Upper lobe of right lung (tissue), 1 donor: ENCODE data around the gene HES3. TPM values are rescaled to one million over a fixed set of nuclear protein-coding genes. Genes with fewer than 3 reads are reported as not detected.

Experiments used
- ATAC-seq: fragments of 200-7000 bp; cut with Tn5 transposase; one replicate; pipeline ENCODE4 v1.9.1; 2020; ENCODE audit warnings: mild to moderate bottlenecking, moderate library complexity
- DNase-seq: peaks from one replicate; pipeline ENCODE4 v3.0.0-alpha.2; 2020
- H3K27ac ChIP-seq: fragments of 200-600 bp; one replicate; pipeline ENCODE4 v1.8.0; 2022
- H3K27me3 ChIP-seq: fragments of 200-600 bp; one replicate; pipeline ENCODE4 v1.8.0; 2022; ENCODE audit warnings: mild to moderate bottlenecking
- H3K36me3 ChIP-seq: fragments of 200-600 bp; one replicate; pipeline ENCODE4 v1.8.0; 2022
- H3K4me1 ChIP-seq: fragments of 200-600 bp; one replicate; pipeline ENCODE4 v1.8.0; 2022
- H3K4me3 ChIP-seq: fragments of 200-600 bp; one replicate; pipeline ENCODE4 v1.8.0; 2022; ENCODE audit warnings: mild to moderate bottlenecking
- H3K9me3 ChIP-seq: fragments of 200-600 bp; one replicate; pipeline ENCODE4 v1.8.0; 2022
- intact Hi-C: fragments of 100-400 bp; cut with DNase I; formaldehyde crosslinking; loops from one replicate; pipeline ENCODE4 v1.11.0; 2022
- total RNA-seq: library from RNA; stranded (reverse); fragmentation: NEBNext Ultra II Directional; extraction: Animal tissue kit (Norgen Biotek cat#: 25700); gene quantifications from one replicate; pipeline ENCODE4 v1.2.1, GENCODE V29; 2021
- TF ChIP-seq, protein P1 (sequence below): fragments of 200-600 bp; IDR thresholded peaks from one replicate; pipeline ENCODE4 v1.8.0; 2022; ENCODE audit warnings: antibody characterized with exemption
- donor health status: DM: no; HTN: yes; CAD: no; lungs with severe emphysema.

The HES3 gene
- total RNA-seq, 1 donor from 2014 or later = not detected

DNA sequence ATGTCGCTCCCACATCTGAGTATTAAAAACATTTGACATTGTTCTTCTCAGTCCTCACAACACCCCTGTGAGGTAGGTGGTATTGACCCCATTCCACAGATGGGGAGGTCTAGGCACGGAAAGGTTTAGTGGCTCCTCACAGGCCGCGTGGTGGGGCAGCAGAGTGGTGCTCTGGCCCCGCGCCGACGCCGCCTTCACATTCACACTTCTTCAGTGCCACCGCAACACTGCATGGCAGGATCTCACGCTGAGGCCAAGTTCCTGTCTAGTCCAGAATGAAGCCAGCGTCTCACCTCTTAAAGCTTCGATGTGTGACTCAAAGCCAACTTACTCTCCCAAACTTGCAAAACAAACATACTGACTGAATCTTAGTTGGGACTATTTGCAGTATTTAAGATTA is 20.4 kb upstream of the HES3 start:
- TF ChIP-seq, protein P1, sequence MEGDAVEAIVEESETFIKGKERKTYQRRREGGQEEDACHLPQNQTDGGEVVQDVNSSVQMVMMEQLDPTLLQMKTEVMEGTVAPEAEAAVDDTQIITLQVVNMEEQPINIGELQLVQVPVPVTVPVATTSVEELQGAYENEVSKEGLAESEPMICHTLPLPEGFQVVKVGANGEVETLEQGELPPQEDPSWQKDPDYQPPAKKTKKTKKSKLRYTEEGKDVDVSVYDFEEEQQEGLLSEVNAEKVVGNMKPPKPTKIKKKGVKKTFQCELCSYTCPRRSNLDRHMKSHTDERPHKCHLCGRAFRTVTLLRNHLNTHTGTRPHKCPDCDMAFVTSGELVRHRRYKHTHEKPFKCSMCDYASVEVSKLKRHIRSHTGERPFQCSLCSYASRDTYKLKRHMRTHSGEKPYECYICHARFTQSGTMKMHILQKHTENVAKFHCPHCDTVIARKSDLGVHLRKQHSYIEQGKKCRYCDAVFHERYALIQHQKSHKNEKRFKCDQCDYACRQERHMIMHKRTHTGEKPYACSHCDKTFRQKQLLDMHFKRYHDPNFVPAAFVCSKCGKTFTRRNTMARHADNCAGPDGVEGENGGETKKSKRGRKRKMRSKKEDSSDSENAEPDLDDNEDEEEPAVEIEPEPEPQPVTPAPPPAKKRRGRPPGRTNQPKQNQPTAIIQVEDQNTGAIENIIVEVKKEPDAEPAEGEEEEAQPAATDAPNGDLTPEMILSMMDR = no peak
- no peak for DNase-seq
- Histone ChIP-seq H3K27me3 (no peaks in the 10 kb centered on the region), H3K27ac (no peak overlapping the region), H3K36me3 (peaks cover 56% of the 10 kb centered on the region), H3K4me1 (no peaks in the 10 kb centered on the region), H3K9me3 (no peaks in the 10 kb centered on the region), H3K4me3 (no peak overlapping the region)
- no peak for ATAC-seq
- intact Hi-C loops = no loop called here

DNA sequence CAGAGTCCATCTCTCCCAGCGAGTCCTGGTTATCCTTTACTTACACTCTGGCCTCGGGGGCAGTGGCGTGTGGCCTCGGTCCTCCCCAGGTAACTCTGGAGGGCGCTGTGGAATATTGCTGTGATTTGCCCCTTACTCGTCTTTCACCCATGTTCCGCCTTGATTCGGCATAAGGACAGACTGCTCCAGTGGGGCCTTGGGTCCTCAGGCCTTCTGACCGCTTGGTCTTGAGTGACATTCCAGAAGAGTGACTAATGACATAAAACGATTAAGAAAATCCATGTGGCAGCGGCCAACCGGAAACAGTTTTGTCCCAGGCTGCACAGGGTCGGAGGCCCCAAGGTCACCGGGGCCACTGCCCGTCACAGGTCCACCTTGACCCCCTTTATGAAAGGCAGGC is 19.3 kb upstream of the HES3 start:
- intact Hi-C loops = no loop called here
- Histone ChIP-seq H3K27ac (no peak overlapping the region), H3K27me3 (no peaks in the 10 kb centered on the region), H3K36me3 (peaks cover 65% of the 10 kb centered on the region), H3K4me1 (no peaks in the 10 kb centered on the region), H3K4me3 (no peak overlapping the region), H3K9me3 (no peaks in the 10 kb centered on the region)
- TF ChIP-seq, protein P1 = no peak
- ATAC-seq = no peak
- DNase-seq = no peak

DNA sequence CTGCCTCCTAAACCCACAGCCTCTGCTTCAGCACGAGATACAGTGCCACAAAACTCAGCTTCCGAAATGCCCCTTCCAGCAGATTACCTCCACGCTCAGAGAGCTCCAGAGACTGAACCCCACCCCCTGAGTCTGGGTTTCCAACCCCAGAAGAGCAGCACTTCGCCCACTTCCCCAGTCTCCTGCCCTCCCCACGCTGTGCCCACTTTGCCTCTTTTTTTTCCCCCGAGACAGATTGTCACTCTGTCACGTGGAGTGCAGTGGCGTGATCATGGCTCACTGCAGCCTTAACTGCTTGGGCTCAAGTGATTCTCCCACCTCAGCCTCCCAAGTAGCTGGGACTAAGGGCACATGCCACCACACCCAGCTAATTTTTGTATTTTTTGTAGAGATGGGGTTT is 18.3 kb upstream of the HES3 start:
- no peaks in the 10 kb centered on the region for H3K9me3 ChIP-seq
- H3K27ac ChIP-seq = no peak overlapping the region
- no peak for ATAC-seq
- no peak for DNase-seq
- TF ChIP-seq, protein P1 = no peak
- H3K4me1 ChIP-seq = no peaks in the 10 kb centered on the region
- H3K4me3 ChIP-seq = no peak overlapping the region
- peaks cover 74% of the 10 kb centered on the region for H3K36me3 ChIP-seq
- intact Hi-C loops = no loop called here
- H3K27me3 ChIP-seq = no peaks in the 10 kb centered on the region

DNA sequence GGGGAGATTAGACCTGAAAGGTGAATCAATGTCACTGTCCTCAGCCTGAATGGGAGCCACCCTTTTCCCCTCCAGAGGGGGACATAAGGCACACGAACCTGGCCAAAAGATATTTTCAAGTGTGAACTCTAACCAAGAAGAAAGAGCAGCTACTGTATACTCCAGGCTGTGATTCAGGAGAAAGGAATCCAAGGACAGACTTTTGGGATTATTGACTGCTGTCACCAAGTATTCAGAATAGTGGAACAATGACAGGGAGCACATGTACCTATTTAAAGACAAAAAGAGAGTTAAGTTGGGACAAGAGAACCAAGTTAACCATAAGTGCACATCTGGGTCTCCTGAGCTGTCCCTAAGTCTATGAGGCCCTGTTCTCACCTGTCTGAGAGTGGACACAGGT is 10.6 kb upstream of the HES3 start:
- DNase-seq (no peak), ATAC-seq (no peak)
- intact Hi-C loops = no loop called here
- TF ChIP-seq, protein P1 = no peak
- H3K9me3 ChIP-seq = no peaks in the 10 kb centered on the region
- no peak overlapping the region for H3K4me3 ChIP-seq
- H3K27me3 ChIP-seq = no peaks in the 10 kb centered on the region
- no peak overlapping the region for H3K27ac ChIP-seq
- peaks cover 11% of the 10 kb centered on the region for H3K4me1 ChIP-seq
- peaks cover 50% of the 10 kb centered on the region for H3K36me3 ChIP-seq

DNA sequence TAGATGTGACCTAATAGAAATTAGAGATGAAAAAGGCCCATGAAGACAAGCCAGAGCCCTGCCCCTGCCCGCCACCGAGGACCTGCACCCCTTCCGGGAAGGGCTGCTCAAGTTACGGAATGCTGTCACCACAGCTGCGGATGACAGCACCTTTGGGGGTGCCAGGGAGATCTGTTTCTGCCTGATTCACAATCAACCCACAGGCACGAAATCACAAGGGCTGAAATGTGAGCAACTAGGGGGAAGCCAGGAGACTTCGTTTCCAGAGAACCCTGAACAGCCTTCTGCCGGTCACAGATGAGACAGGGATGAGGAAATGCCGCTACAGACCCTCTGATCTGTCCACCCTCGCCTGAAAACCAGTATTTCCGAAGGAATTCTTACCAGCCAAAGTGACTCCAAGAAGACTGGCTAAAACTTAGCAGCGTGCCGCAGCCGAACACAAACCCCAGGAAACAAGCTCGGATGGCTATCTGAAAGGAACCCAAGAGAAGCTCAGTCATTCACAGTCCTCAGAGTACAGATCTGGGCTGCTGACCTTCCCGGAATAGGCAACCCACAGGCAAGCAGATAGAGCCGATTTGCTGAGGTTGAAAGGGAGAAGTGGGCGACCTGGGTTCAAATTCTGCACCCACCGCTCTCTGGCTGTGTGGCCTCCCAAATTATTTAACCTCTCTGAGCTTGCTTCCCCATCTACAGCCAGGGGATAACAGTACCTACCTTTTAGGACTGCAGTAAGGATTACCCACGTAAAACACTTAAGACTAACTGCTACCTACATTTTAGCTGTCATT is 9.3 kb upstream of the HES3 start:
- TF ChIP-seq, protein P1 = no peak
- H3K36me3 ChIP-seq = peaks cover 39% of the 10 kb centered on the region
- peaks cover 11% of the 10 kb centered on the region for H3K4me1 ChIP-seq
- peak overlapping the region; percentile 36 for H3K27ac ChIP-seq
- intact Hi-C loops = no loop called here
- no peaks in the 10 kb centered on the region for H3K9me3 ChIP-seq
- DNase-seq (no peak), ATAC-seq (no peak)
- H3K27me3 ChIP-seq = peaks cover 6% of the 10 kb centered on the region
- H3K4me3 ChIP-seq = peak overlapping the region; percentile 78

DNA sequence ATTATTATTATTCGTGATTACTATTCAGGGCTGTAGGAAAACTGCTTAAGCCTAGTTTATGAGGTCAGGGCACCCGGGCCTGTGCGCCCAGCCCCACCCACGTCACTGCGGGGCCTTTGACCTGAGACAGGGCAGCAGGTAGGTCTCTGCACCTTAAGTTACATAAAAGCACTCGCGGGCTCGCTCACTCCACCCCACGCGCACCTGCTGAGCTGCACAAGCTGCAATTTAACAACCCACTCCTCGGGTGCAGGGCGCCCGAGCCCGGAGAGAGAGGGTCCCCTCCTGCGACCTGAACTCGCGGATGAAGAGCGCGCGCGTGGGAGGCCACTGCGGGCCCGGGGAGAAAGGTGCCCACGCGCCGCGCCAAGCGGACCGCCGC is 8.7 kb upstream of the HES3 start:
- DNase-seq (peak; percentile 73), ATAC-seq (peak; percentile 8)
- TF ChIP-seq, protein P1 = no peak
- H3K27ac ChIP-seq = peak overlapping the region; percentile 36
- H3K4me3 ChIP-seq = peak overlapping the region; percentile 78
- H3K27me3 ChIP-seq = peaks cover 12% of the 10 kb centered on the region
- H3K36me3 ChIP-seq = peaks cover 33% of the 10 kb centered on the region
- intact Hi-C loops = no loop called here
- no peaks in the 10 kb centered on the region for H3K9me3 ChIP-seq
- peaks cover 11% of the 10 kb centered on the region for H3K4me1 ChIP-seq
